OCI-LY7 (cell line): ENCODE results near the gene EFNA5. TPM values are rescaled to one million over a fixed set of nuclear protein-coding genes. Genes with fewer than 3 reads are reported as not detected.

Source experiments
- BruUV-seq: library from RNA; stranded (reverse); fragments of 400-500 nt; replicated peaks from 2 replicates; lab custom pipeline; 2021; lab: Mats Ljungman, UMichigan
- CTCF ChIA-PET: fragments of 300-600 bp; sonication (Branson Sonifier 250); formaldehyde crosslinking; loops from one replicate; lab custom pipeline; 2022; ENCODE audit warnings: antibody characterized with exemption; ENCODE audit not compliant: unreplicated experiment; lab: Charles Lee
- POLR2A ChIA-PET: fragments of 300-600 bp; sonication (Branson Sonifier 250); formaldehyde crosslinking; loops from one replicate; lab custom pipeline; 2022; ENCODE audit warnings: antibody characterized with exemption; lab: Charles Lee
- DNase-seq: peaks from one replicate; pipeline ENCODE4 v3.0.0-alpha.2; 2015; ENCODE audit warnings: low spot score
- H2AFZ ChIP-seq: fragments of 200-600 bp; sonication (generic), shearing (Covaris generic); 2 replicates; pipeline ENCODE4 v1.6.1; 2014; ENCODE audit warnings: mild to moderate bottlenecking, antibody characterized with exemption, low read length, moderate library complexity
- H3K27ac ChIP-seq: fragments of 200-600 bp; sonication (generic); 2 replicates; pipeline ENCODE4 v1.5.1; 2014; ENCODE audit warnings: mixed run types, low read depth, mild to moderate bottlenecking, moderate library complexity, low read length, inconsistent platforms; ENCODE audit not compliant: poor library complexity, severe bottlenecking
- H3K36me3 ChIP-seq: fragments of 200-600 bp; sonication (generic); 2 replicates; pipeline ENCODE4 v1.6.1; 2014; ENCODE audit warnings: mild to moderate bottlenecking, antibody characterized with exemption, low read length, moderate library complexity, mixed read lengths; ENCODE audit not compliant: insufficient read depth
- H3K4me1 ChIP-seq: fragments of 200-600 bp; sonication (generic); 2 replicates; pipeline ENCODE4 v1.5.1; 2014; ENCODE audit warnings: mild to moderate bottlenecking, low read length; ENCODE audit not compliant: insufficient read depth, poor library complexity, severe bottlenecking
- H3K4me2 ChIP-seq: fragments of 200-600 bp; sonication (generic); 2 replicates; pipeline ENCODE4 v1.6.1; 2014; ENCODE audit warnings: mild to moderate bottlenecking, low read length
- H3K4me3 ChIP-seq: fragments of 200-600 bp; sonication (generic); 2 replicates; pipeline ENCODE4 v1.5.1; 2014; ENCODE audit warnings: mild to moderate bottlenecking, low read depth, low read length; ENCODE audit not compliant: poor library complexity, severe bottlenecking
- H3K79me2 ChIP-seq: fragments of 200-600 bp; sonication (generic); 2 replicates; pipeline ENCODE4 v1.6.1; 2016; ENCODE audit warnings: low read depth, mild to moderate bottlenecking, low read length, moderate library complexity, mixed read lengths; ENCODE audit not compliant: insufficient read depth
- H3K9me2 ChIP-seq: fragments of 200-600 bp; sonication (generic); 2 replicates; pipeline ENCODE4 v1.6.1; 2016; ENCODE audit warnings: mild to moderate bottlenecking, low read length, mixed read lengths; ENCODE audit not compliant: insufficient read depth
- H3K9me3 ChIP-seq: fragments of 200-600 bp; sonication (generic); 2 replicates; pipeline ENCODE4 v1.6.1; 2014; ENCODE audit warnings: mild to moderate bottlenecking, mixed run types, low read length, mixed read lengths
- H4K20me1 ChIP-seq: fragments of 200-600 bp; sonication (generic); 2 replicates; pipeline ENCODE4 v1.6.1; 2014; ENCODE audit warnings: mild to moderate bottlenecking, antibody characterized with exemption, low read length, moderate library complexity, mixed read lengths; ENCODE audit not compliant: insufficient read depth
- CTCF ChIP-seq: fragments of 200-600 bp; sonication (generic); conservative IDR thresholded peaks from 2 replicates; pipeline ENCODE4 v1.5.1; 2014; ENCODE audit warnings: mild to moderate bottlenecking, antibody characterized with exemption, low read length, moderate library complexity, mixed read lengths
- EZH2phosphoT487 ChIP-seq: fragments of 200-600 bp; sonication (generic); IDR thresholded peaks from 2 replicates; pipeline ENCODE4 v1.6.1; 2018; ENCODE audit warnings: low read depth, borderline replicate concordance, mild to moderate bottlenecking, mixed run types, antibody characterized with exemption, low read length, moderate library complexity, mixed read lengths
- intact Hi-C: fragments of 100-400 bp; cut with micrococcal nuclease; formaldehyde crosslinking; loops from one replicate; pipeline ENCODE4 v1.10.0; 2022; ENCODE audit not compliant: unreplicated experiment
- total RNA-seq, 2 experiments: library from RNA; depleted of rRNA in 1 of 2; stranded (reverse); fragments of >200 nt in 1 of 2; shearing (Covaris generic) in 1 of 2; gene quantifications; 2 replicates each; pipeline ENCODE4 v1.2.3, GENCODE V29; 2014 to 2022

Gene EFNA5
- total RNA-seq, 2 experiments from 2014 or later, result 2.1 to 3.1 TPM

GRCh38 chr5:107670087-107670931 is 428 bp downstream of the EFNA5 start:
- ChIA-PET POLR2A (interaction anchor here (0.7 kb wide), 2 partner anchors 558 to 594 kb away, joined by 4 to 9 read pairs; no protein-coding TSS in a partner anchor), CTCF (no interaction called here)
- H3K4me1 ChIP-seq, result peaks cover 25% of the 10 kb centered on the region
- no peak for TF ChIP-seq CTCF
- no peak for TF ChIP-seq EZH2phosphoT487
- no TSS peak for BruUV-seq
- DNase-seq, result no peak
- intact Hi-C loops, result loop anchor here (5.0 kb wide), 3 partner anchors 208 to 423 kb away; no protein-coding TSS in a partner anchor
- H3K9me3 ChIP-seq, result no peaks in the 10 kb centered on the region
- H4K20me1 ChIP-seq, result no peaks in the 10 kb centered on the region
- no peaks in the 10 kb centered on the region for H3K79me2 ChIP-seq
- H2AFZ ChIP-seq, result no peak overlapping the region
- no peaks in the 10 kb centered on the region for H3K36me3 ChIP-seq
- H3K9me2 ChIP-seq, result no peaks in the 10 kb centered on the region
- H3K4me3 ChIP-seq, result peak overlapping the region; percentile 74
- no peak overlapping the region for H3K27ac ChIP-seq
- H3K4me2 ChIP-seq, result peak overlapping the region; percentile 95

- POLR2A ChIA-PET, result interaction anchor here (0.6 to 0.7 kb wide), 3 partner anchors 98 to 593 kb away, joined by 3 to 9 read pairs (median 4); no protein-coding TSS in a partner anchor
- H2AFZ ChIP-seq, result no peak overlapping the region
- peak overlapping the region; percentile 3 for H3K4me3 ChIP-seq
- H4K20me1 ChIP-seq, result no peaks in the 10 kb centered on the region
- peak overlapping the region; percentile 27; the same call in 1 of the 2 replicates for H3K4me2 ChIP-seq
- no peaks in the 10 kb centered on the region for H3K9me2 ChIP-seq
- CTCF ChIA-PET, result no interaction called here
- no peak for DNase-seq
- no peaks in the 10 kb centered on the region for H3K79me2 ChIP-seq
- TF ChIP-seq CTCF (no peak), EZH2phosphoT487 (no peak)
- H3K4me1 ChIP-seq, result peaks cover 25% of the 10 kb centered on the region
- no peaks in the 10 kb centered on the region for H3K9me3 ChIP-seq
- no peaks in the 10 kb centered on the region for H3K36me3 ChIP-seq
- intact Hi-C loops, result loop anchor here (5.0 kb wide), 3 partner anchors 207 to 422 kb away; no protein-coding TSS in a partner anchor
- H3K27ac ChIP-seq, result no peak overlapping the region
- no TSS peak for BruUV-seq
These were observed 1.4 kb downstream of the EFNA5 start for GRCh38 chr5:107669096-107670031.
